CD4-positive, alpha-beta T cell treated with Interleukin-17A for 1 hour (primary cell): Measurements from ENCODE around the gene PTPN7.

Source experiments
- DNase-seq: peaks from one replicate; pipeline ENCODE4 v3.0.0-alpha.2; 2020

Gene PTPN7

DNA sequence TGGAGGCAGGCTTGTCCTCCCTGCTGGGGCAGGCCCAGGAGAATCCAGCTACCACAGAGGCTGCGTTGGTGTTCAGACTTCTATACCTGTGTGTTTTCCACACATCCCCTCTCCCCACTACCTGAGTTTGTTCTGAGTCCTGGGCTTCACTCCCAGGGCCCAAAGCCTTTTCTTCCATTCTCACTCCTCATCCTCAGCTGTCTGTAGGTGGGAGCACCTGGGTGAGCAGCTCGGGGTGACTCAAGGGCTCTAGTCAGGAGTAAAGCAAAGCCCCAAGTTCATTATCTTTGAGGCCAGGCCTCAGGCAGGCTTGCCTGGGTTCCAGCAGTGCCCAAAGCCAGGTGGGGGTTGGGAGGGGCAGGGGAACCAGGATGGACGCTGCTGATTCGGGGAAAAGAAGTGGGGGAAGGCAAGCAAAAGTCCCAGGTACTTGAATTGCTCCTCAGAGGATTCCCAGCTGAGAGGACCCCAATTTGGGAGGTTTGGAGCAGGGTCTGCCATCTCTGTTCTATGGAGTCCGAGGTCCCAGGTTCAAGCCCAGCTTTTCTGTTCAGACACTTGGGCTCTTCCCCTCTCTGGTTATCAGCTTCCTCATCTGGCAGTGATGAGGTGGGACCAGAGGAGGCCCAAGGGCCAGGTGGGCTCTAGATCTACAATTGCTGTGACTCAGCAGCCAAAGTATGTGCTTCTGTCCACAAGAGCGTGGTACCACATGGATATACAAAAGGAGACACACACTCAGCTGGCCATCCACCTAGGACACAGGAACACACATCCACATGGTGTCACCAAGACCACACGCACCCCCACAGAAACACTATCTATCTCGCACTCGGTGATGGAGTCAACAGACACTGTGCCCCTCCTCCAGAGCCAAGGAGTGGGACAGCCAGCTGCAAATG lies 5.8 kb upstream of the PTPN7 start:
- DNase-seq: no peak

- DNase-seq: no peak
These were observed 5.0 kb upstream of the PTPN7 start for GRCh38 chr1:202165267-202165941.

DNA sequence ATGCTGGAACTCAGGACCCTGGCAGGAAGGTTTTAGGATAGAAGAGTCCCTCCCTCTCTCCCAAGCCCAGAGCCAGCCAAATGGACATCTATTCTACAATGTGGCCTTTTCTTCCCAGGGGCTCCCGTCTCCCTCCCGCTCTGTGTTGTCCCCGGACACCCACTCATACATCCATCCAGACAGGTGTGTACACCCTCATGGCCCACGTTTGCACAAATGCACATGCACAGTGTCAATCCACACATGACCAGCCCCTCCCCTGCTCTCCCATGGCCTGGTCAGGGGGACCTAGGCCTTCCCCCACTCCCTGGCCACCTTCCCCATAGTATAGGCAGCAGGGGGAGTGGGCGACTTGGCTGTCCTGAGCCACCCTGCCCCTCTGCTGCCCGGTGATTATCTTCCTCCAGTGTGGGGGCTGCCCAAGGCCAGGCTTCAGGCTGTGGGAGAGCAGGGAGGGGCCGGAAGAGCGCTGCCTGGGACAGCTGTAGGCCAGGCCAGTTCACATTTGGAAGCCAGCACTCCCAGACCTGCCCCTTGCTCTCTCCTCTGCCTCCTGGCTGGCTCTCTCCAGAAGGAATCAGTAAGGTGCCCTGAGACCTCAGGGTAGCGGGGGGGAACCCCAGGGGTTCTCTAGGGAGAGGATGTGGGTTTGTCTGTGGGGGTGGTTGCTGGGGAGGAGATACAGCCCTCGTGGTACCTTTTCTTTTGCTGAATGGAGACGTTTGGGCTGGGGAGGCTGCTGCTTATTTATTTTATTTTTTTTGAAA lies 4.1 kb upstream of the PTPN7 start:
- DNase-seq: peak; percentile 86

- DNase-seq: no peak
These were observed 3.2 kb upstream of the PTPN7 start for GRCh38 chr1:202163281-202164270.

- DNase-seq: peak; percentile 48
These were observed 2.2 kb upstream of the PTPN7 start for GRCh38 chr1:202162418-202163280.

GRCh38 chr1:202162047-202162417 lies 1.6 kb upstream of the PTPN7 start:
- DNase-seq: peak; percentile 69

- DNase-seq: no peak
These were observed 997 bp upstream of the PTPN7 start for GRCh38 chr1:202161151-202162046.

- DNase-seq: peak; percentile 73
These were observed 649 bp downstream of the PTPN7 start for GRCh38 chr1:202159534-202160371.

GRCh38 chr1:202158810-202159533 lies 1.4 kb downstream of the PTPN7 start:
- DNase-seq: no peak

DNA sequence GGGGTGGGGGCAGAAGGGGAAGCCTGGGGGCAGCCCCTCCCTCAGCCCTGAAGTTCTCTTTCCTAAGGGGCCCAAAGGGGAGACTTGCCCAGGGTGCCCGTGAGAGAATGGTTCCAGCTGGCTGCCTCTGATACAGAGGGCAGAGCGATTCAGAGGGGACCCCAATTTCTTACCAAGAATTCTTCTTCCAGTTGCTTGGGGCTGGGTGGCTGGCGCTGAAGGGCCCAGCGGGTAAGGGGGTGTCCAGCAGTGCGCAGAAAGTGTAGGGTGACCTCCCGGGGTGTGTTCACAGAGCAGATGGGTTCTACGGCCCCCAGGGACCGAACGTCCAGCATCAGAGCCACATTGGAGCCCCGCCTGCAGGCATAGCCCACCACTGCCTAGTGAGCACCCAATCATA lies 2.5 kb downstream of the PTPN7 start:
- no peak for DNase-seq

DNA sequence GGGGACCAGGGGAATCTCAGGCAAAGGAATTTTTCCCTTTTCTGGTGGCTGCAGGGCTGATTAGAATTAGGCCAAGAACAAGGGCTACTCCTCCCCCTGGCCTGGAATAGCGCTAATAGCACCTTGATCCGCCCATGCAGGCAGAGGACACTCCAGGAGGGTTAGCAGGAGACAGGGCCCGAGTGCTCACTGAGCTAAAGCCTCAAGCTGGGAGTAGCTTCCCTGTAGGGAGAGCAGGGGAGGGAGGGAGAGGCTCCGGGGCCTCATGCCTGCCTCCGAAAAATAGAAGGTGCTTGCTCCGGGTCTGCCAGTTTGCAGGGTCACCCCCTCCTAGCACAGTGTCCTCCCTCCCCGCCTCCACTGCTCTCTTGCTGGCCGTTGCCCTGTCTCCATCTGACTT lies 3.8 kb downstream of the PTPN7 start:
- no peak for DNase-seq

DNA sequence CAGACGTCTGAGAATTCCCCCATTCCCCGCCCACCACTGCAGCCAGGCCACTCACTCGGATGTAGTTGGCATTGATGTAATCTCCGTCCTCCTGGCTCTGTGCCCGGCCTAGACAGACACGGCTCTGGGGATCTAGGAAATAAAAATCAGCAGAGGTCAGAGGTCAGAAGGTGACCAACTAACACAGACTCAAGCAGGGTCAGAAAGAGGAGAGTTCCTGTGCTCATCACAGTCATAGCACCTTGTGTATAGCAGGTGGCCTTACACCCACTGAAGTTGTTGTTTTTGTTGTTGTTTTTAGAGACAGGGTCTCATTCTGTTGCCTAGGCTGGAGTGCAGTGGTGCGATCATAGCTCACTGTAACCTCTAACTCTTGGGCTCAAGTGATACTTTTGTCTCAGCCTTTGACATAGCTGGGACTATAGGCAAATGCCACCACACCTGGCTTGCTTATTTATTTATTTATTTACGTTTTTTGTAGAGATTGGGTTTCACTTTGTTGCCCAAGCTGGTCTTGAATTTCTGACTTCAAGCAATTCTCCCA lies 4.9 kb downstream of the PTPN7 start:
- DNase-seq: peak; percentile 33

- DNase-seq: peak; percentile 78
These were observed 5.5 kb downstream of the PTPN7 start for GRCh38 chr1:202154766-202155477.

GRCh38 chr1:202154148-202154765 lies 6.1 kb downstream of the PTPN7 start:
- DNase-seq: no peak

DNA sequence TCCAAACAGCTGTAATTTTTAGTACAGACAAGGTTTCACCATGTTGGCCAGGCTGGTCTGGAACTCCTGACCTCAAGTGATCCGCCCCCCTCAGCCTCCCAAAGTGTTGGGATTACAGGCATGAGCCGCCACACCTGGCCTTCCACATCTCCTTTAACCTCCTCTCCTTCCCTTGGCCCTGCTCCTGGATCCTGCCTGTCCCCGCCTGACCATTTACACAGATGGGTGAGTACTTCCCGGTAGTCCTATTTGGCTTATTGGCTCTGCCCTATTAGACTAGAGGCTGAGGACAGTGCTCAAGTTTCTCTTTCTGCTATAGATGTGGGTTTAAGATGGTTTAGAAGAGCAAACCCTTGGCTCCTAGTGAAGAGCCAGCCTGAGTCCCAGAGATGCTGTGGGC lies 7.1 kb downstream of the PTPN7 start:
- DNase-seq: no peak

GRCh38 chr1:202152399-202152798 lies 8.0 kb downstream of the PTPN7 start:
- no peak for DNase-seq

DNA sequence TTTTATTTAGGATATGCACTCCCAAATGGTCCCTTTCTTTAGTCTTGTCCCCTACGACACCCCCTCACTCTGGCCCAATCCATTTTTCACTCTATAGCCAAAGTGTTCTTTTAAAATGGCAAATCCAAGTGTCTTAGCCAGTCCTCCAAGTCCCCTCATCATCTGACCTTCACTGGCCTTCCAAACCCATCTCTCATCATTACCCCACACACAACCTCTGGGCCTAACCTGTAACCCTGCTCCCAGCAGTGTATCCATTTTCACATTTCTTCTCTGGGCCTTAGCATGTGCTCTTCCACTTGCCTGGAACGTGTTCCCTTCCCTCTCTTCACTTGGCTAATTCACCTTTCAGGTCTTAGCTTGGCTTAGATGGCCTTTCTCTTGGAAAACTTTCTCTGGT lies 9.4 kb downstream of the PTPN7 start:
- no peak for DNase-seq
